Kidney (tissue), 14 donors: ENCODE measurements around the gene SLC30A2. TPM values are rescaled to one million over a fixed set of nuclear protein-coding genes. Genes with fewer than 3 reads are reported as not detected.

Experiments
- DNase-seq, 5 donors: peaks; one replicate each; pipeline ENCODE4 v3.0.0-alpha.2; 2013 to 2020
- FAIRE-seq: peaks from 2 replicates; lab custom pipeline; 2012; peaks lifted over from hg19 to GRCh38; lab: Jason Lieb, UNC
- H3K27ac ChIP-seq, 2 donors: one replicate each; pipeline ENCODE4 v1.7.0; 2013; ENCODE audit warnings: low read depth in 2 of 2, low read length in 2 of 2, inconsistent platforms in 1 of 2
- H3K27me3 ChIP-seq: one replicate; pipeline ENCODE4 v1.7.1; 2013; ENCODE audit warnings: low read length, inconsistent platforms; ENCODE audit not compliant: control insufficient read depth, insufficient read depth
- H3K36me3 ChIP-seq, 3 donors: one replicate each; pipeline versions ENCODE4 v1.7.0 to v1.7.1; 2013; ENCODE audit warnings: low read length in 3 of 3, control low read depth in 1 of 3, inconsistent platforms in 1 of 3; ENCODE audit not compliant: insufficient read depth in 3 of 3, control insufficient read depth in 2 of 3
- H3K4me1 ChIP-seq, 3 donors: one replicate each; pipeline versions ENCODE4 v1.7.0 to v1.7.1; 2013; ENCODE audit warnings: low read length in 3 of 3, inconsistent platforms in 1 of 3, low read depth in 1 of 3; ENCODE audit not compliant: control insufficient read depth in 2 of 3, insufficient read depth in 2 of 3
- H3K4me3 ChIP-seq, 3 donors: one replicate each; pipeline versions ENCODE4 v1.7.0 to v1.8.1; 2013; ENCODE audit warnings: low read length in 3 of 3, control low read depth in 1 of 3, inconsistent platforms in 1 of 3
- H3K9ac ChIP-seq, 3 donors: one replicate each; pipeline versions ENCODE4 v1.7.0 to v1.7.1; 2013; ENCODE audit warnings: low read length in 3 of 3, control low read depth in 1 of 3, inconsistent platforms in 1 of 3
- H3K9me3 ChIP-seq, 3 donors: one replicate each; pipeline versions ENCODE4 v1.7.0 to v1.7.1; 2013; ENCODE audit warnings: low read length in 3 of 3, control low read depth in 1 of 3, inconsistent platforms in 1 of 3; ENCODE audit not compliant: control insufficient read depth in 2 of 3, insufficient read depth in 1 of 3
- intact Hi-C: fragments of 100-400 bp; cut with DNase I; formaldehyde crosslinking; loops from one replicate; pipeline ENCODE4 v1.11.1; 2022
- polyA plus RNA-seq: library from polyadenylated mRNA; stranded (reverse); fragments of 350-450 nt; fragmentation: Illumina TruSeq; extraction: RNeasy Lipid Tissue Mini Kit (QIAGEN cat#74804); gene quantifications from one replicate; pipeline ENCODE4 v1.2.3, GENCODE V29; 2014; ENCODE audit warnings: low read depth, low replicate concordance; ENCODE audit not compliant: insufficient read depth
- total RNA-seq: library from RNA; stranded (reverse); fragmentation: NEBNext Ultra II Directional; extraction: Animal tissue kit (Norgen Biotek cat#: 25700); gene quantifications from one replicate; pipeline ENCODE4 v1.2.1, GENCODE V29; 2021
- TF ChIP-seq, protein P1 (sequence below): IDR thresholded peaks from 3 replicates; pipeline ENCODE4 v1.5.1; 2012; ENCODE audit warnings: mild to moderate bottlenecking, moderate library complexity, borderline replicate concordance; ENCODE audit not compliant: insufficient read depth; ENCODE audit errors: extremely low read depth
- donor health status: control.
- donor health status: control.
- donor health status: control.
- donor health status: control.
- donor health status: control.
- donor health status: DM: yes; HTN: yes; CAD: no.
- donor health status: Normal renal cell carcinoma (clear cell type).

Gene SLC30A2
- total and polyA plus RNA-seq, 2 donors from 2014 or later, result 26.8 to 34.4 TPM

DNA sequence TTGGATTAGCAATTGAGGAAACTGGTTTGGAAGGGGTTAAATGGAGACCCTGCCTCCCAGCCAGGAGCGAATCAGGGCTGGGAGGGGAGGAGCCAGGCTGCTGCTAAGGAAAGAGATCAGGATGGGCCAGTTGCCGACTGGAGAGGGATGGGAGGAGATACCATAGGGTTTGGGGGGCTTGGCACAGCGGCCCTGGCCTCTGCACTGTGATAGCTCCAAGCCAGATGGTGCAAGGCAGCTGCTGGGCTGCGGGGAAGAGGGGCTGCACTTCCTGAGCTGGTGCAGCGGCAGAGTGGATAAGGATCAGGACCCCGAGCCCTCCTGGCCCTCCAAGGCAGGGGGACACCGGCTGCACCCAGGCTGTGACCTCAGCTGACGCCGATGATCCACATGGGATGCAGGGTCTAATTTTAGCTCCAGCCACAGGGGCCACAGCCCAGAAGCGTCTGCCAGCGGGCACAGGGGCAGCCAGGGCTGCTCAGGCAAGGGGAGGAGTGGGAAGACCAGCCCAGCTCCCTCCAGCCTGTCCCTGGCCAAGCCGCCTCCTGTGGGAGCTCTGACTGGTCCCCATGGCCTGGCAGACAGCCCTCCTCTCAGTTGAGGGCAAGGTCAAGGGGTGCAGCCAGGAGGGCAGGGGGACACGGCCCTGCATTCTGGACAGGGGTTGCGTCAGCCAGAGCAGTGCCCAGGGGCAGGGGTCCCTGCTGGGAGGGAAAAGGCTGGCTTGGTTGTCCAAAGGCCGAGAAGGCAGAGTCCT is 24.1 kb downstream of the SLC30A2 start, which contains the start of gene EXTL1:
TSS of gene EXTL1 (plus strand) at position 129 of the 757 bp plus-strand sequence. CDS start 872 bp downstream, outside the sequence.
- peak; percentile 64 to 88 (median 82) for DNase-seq
- Histone ChIP-seq H3K4me3 (peak within 1 kb of the TSS in 1 of 3 donors; percentile 40), H3K4me1 (no peaks in the 10 kb centered on the region), H3K27me3 (no peaks in the 10 kb centered on the region), H3K9me3 (no peaks in the 10 kb centered on the region), H3K36me3 (no peaks in the 10 kb centered on the region), H3K9ac (no peak within 1 kb of the TSS), H3K27ac (no peak within 1 kb of the TSS)
- FAIRE-seq, result no peak
- intact Hi-C loops, result no loop called here
- TF ChIP-seq, protein P1, sequence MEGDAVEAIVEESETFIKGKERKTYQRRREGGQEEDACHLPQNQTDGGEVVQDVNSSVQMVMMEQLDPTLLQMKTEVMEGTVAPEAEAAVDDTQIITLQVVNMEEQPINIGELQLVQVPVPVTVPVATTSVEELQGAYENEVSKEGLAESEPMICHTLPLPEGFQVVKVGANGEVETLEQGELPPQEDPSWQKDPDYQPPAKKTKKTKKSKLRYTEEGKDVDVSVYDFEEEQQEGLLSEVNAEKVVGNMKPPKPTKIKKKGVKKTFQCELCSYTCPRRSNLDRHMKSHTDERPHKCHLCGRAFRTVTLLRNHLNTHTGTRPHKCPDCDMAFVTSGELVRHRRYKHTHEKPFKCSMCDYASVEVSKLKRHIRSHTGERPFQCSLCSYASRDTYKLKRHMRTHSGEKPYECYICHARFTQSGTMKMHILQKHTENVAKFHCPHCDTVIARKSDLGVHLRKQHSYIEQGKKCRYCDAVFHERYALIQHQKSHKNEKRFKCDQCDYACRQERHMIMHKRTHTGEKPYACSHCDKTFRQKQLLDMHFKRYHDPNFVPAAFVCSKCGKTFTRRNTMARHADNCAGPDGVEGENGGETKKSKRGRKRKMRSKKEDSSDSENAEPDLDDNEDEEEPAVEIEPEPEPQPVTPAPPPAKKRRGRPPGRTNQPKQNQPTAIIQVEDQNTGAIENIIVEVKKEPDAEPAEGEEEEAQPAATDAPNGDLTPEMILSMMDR, result no peak

DNA sequence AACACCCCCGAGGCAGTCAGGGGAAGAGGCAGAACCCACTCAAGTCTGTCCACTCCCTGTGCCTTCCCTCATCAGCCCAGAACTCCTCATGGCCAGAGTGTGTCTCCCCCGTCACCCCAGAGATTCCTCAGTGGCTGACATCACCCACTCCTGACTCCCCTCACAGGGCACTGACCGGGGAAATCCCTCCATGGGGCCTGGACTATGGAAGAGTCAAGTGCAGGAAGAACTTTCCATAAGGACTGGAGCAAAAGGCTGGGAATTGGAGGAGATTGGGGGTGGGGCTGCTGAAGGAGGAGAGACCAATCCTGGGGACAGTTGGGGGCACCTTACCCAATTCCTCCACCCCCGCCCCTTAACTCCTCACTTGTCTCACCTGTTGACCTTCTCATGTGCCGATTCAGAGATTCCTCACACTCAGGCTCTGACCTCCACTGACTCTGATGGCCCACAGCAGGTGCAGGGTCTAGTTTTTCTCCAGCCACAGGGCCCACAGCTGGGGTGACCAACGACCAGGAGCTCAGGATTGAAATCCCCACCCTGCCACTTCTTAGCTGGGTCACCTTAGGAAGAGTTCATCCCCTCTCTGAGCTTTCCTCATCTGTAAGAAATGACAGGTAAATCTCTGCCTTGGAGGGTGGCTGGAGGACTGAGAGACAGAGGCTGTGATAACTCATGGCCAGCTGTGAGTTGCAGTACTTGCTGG is 24.8 kb downstream of the SLC30A2 start:
- no peak overlapping the region for H3K4me3 ChIP-seq
- intact Hi-C loops, result no loop called here
- no peak overlapping the region for H3K9ac ChIP-seq

DNA sequence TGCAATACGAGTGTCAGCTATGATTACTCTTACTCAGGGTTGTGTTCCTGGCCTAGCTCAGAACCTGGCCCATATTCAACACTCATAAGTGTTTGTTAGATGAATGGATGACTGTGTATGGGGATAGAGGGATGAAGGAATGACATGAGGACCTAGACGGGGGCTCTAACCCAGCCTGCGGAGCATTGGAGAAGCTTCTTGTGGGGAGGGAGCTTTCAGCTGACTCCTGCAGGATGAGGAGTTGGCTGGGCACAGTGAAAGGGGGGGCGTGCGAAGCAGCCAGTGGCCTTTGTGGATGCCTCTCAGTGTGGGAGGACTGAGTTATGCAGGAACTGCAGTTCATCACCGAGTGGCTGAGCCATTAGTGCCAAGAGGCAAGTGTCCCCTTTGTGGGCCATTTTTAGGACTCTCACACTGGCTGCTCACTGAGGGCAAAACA is 25.6 kb downstream of the SLC30A2 start:
- intact Hi-C loops, result no loop called here
- Histone ChIP-seq H3K36me3 (no peaks in the 10 kb centered on the region), H3K4me3 (no peak overlapping the region), H3K27ac (no peak overlapping the region), H3K9me3 (no peaks in the 10 kb centered on the region), H3K9ac (no peak overlapping the region), H3K27me3 (no peaks in the 10 kb centered on the region), H3K4me1 (no peaks in the 10 kb centered on the region)
- TF ChIP-seq, protein P1, result no peak
- peak in 3 of 5 donors; percentile 35 to 53 (median 40) for DNase-seq
- FAIRE-seq, result no peak

More for the DNA sequence above, 24.8 kb downstream of the SLC30A2 start:
- TF ChIP-seq, protein P1, result no peak
- DNase-seq (no peak), FAIRE-seq (no peak)
- Histone ChIP-seq H3K9me3 (no peaks in the 10 kb centered on the region), H3K4me1 (no peaks in the 10 kb centered on the region), H3K27ac (no peak overlapping the region), H3K27me3 (no peaks in the 10 kb centered on the region), H3K36me3 (no peaks in the 10 kb centered on the region)
